Tibial nerve (tissue), 4 donors: Measurements from ENCODE around the gene SMARCA4. TPM values are rescaled to one million over a fixed set of nuclear protein-coding genes. Genes with fewer than 3 reads are reported as not detected.

Experiments
- DNase-seq, 2 donors: peaks; one replicate each; pipeline ENCODE4 v3.0.0-alpha.2; 2019; ENCODE audit warnings: low spot score in 2 of 2
- H3K27ac ChIP-seq, 4 donors: fragments of 200-600 bp; sonication (generic) in 3 of 4; one replicate each; pipeline ENCODE4 v1.5.1; 2017 to 2019; ENCODE audit warnings: mild to moderate bottlenecking in 1 of 4
- H3K27me3 ChIP-seq, 2 donors: fragments of 200-600 bp; sonication (generic) in 1 of 2; one replicate each; pipeline versions ENCODE4 v1.5.1 to v1.6.0; 2017 to 2019
- H3K36me3 ChIP-seq, 3 donors: fragments of 200-600 bp; sonication (generic); one replicate each; pipeline ENCODE4 v1.5.1; 2018 to 2019
- H3K4me1 ChIP-seq, 4 donors: fragments of 200-600 bp; sonication (generic) in 3 of 4; one replicate each; pipeline ENCODE4 v1.5.1; 2017 to 2019
- H3K4me3 ChIP-seq, 4 donors: fragments of 200-600 bp; sonication (generic) in 3 of 4; one replicate each; pipeline ENCODE4 v1.5.1; 2017 to 2019; ENCODE audit warnings: mild to moderate bottlenecking in 1 of 4, moderate library complexity in 1 of 4
- H3K9me3 ChIP-seq, 4 donors: fragments of 200-600 bp; sonication (generic) in 3 of 4; one replicate each; pipeline ENCODE4 v1.5.1; 2017 to 2019
- CTCF ChIP-seq, 5 experiments: fragments of 200-600 bp in 3 of 5; fragments of 450-650 bp in 2 of 5; sonication (generic) in 3 of 5; IDR thresholded peaks; one replicate each; pipeline ENCODE4 v1.5.1; 2016 to 2019; ENCODE audit warnings: antibody characterized with exemption in 5 of 5, mild to moderate bottlenecking in 3 of 5, moderate library complexity in 2 of 5
- EP300 ChIP-seq, 2 donors: sonication (generic); formaldehyde crosslinking; IDR thresholded peaks; one replicate each; pipeline ENCODE4 v1.6.1; 2017; ENCODE audit warnings: antibody characterized with exemption in 2 of 2, mild to moderate bottlenecking in 1 of 2
- POLR2A ChIP-seq, 2 donors: fragments of 450-650 bp; IDR thresholded peaks; one replicate each; pipeline ENCODE4 v1.6.1; 2017; ENCODE audit warnings: antibody characterized with exemption in 2 of 2, mild to moderate bottlenecking in 2 of 2, moderate library complexity in 2 of 2
- WGBS, 2 donors: methylation state at CpG; one replicate each; pipeline ENCODE4 v1.1.5; 2018; 5-methylcytosine and 5-hydroxymethylcytosine counted together
- small RNA-seq: library from RNA; depleted of rRNA; stranded (forward); fragments of <200 nt; gene quantifications from one replicate; pipeline ENCODE3, GENCODE V24; 2016
- total RNA-seq, 4 donors: library from RNA; depleted of rRNA; stranded (reverse); fragments of >200 nt; gene quantifications; one replicate each; pipeline ENCODE4 v1.1.0, GENCODE V29; 2016

Gene SMARCA4
- total RNA-seq, 4 donors from 2014 or later = 54.2 to 122 (median 73.9) TPM

- 80 to 87% methylated on average over 12 to 15 of the region's 15 CpGs for WGBS, 2 donors
- Histone ChIP-seq H3K4me1 (no peaks in the 10 kb centered on the region), H3K9me3 (no peaks in the 10 kb centered on the region), H3K27ac (no peak overlapping the region), H3K27me3 (no peaks in the 10 kb centered on the region), H3K4me3 (no peak overlapping the region), H3K36me3 (peaks cover 4 to 100% (median 15%) of the 10 kb centered on the region in 3 donors)
- no peak for DNase-seq
- TF ChIP-seq CTCF (IDR thresholded peaks at IDR 0.05) (no peak), EP300 (IDR thresholded peaks at IDR 0.05) (no peak), POLR2A (IDR thresholded peaks at IDR 0.05) (no peak)
Observed at GRCh38 chr19:11111117-11111770, 150.4 kb downstream of the SMARCA4 start.

GRCh38 chr19:11111771-11112144 is 150.9 kb downstream of the SMARCA4 start:
- H3K36me3 ChIP-seq = peaks cover 4 to 100% (median 15%) of the 10 kb centered on the region in 3 donors
- no peaks in the 10 kb centered on the region for H3K4me1 ChIP-seq
- DNase-seq = no peak
- H3K27me3 ChIP-seq = no peaks in the 10 kb centered on the region
- H3K9me3 ChIP-seq = no peaks in the 10 kb centered on the region
- WGBS, 2 donors = 86 to 90% methylated on average over 8 of the region's 8 CpGs
- no peak overlapping the region for H3K4me3 ChIP-seq
- no peak for TF ChIP-seq POLR2A (IDR thresholded peaks at IDR 0.05)
- no peak for TF ChIP-seq EP300 (IDR thresholded peaks at IDR 0.05)
- no peak for TF ChIP-seq CTCF (IDR thresholded peaks at IDR 0.05)
- no peak overlapping the region for H3K27ac ChIP-seq

Small RNAs within 50 kb of the gene (small RNA-seq; reads per million reads assigned to genes)
- gene RF02271 (not detected), gene RN7SL192P (not detected)

Other genes with a start within 250 kb of the SMARCA4 start
- 100 to 1,000 TPM in 3 of 4 donors, 10 to 100 TPM in 1; 99.4 to 220 (median 140) TPM for gene DNM2, start 243.0 kb upstream of the SMARCA4 start, total RNA-seq
- 10 to 100 TPM; 18.0 to 33.7 (median 29.7) TPM for gene TMED1, start 124.8 kb upstream of the SMARCA4 start, total RNA-seq
- gene C19orf38, start 112.6 kb upstream of the SMARCA4 start, total RNA-seq = 1 to 10 TPM in 2 of 4 donors, under 1 TPM in 2; 0.42 to 4.5 (median 2.4) TPM
- 10 to 100 TPM; 13.5 to 22.8 (median 14.0) TPM for gene CARM1, start 89.5 kb upstream of the SMARCA4 start, total RNA-seq
- 10 to 100 TPM; 50.0 to 69.3 (median 56.4) TPM for gene YIPF2, start 32.4 kb upstream of the SMARCA4 start, total RNA-seq
- 10 to 100 TPM; 27.1 to 40.4 (median 32.8) TPM for gene TIMM29, start 32.2 kb upstream of the SMARCA4 start, total RNA-seq
- gene LDLR, start 128.4 kb downstream of the SMARCA4 start, total RNA-seq = 10 to 100 TPM; 22.6 to 45.6 (median 35.7) TPM
- gene SPC24, start 194.8 kb downstream of the SMARCA4 start, total RNA-seq = 10 to 100 TPM in 1 of 4 donors, 1 to 10 TPM in 3; 2.6 to 20.4 (median 4.4) TPM
- gene KANK2, start 236.5 kb downstream of the SMARCA4 start, total RNA-seq = 100 to 1,000 TPM; 355 to 752 (median 582) TPM